Ureter (tissue), 1 donor: ENCODE data around the gene PREB. TPM values are rescaled to one million over a fixed set of nuclear protein-coding genes. Genes with fewer than 3 reads are reported as not detected.

ENCODE experiments used
- DNase-seq: peaks from one replicate; pipeline ENCODE4 v3.0.0-alpha.2; 2020; ENCODE audit warnings: low spot score
- total RNA-seq: library from RNA; stranded (reverse); gene quantifications from one replicate; pipeline ENCODE4 v1.2.4, GENCODE V29; 2023
- donor health status: DM: yes; HTN: yes; CAD: no.

The PREB gene
- total RNA-seq, 1 donor from 2014 or later = 45.6 TPM

DNA sequence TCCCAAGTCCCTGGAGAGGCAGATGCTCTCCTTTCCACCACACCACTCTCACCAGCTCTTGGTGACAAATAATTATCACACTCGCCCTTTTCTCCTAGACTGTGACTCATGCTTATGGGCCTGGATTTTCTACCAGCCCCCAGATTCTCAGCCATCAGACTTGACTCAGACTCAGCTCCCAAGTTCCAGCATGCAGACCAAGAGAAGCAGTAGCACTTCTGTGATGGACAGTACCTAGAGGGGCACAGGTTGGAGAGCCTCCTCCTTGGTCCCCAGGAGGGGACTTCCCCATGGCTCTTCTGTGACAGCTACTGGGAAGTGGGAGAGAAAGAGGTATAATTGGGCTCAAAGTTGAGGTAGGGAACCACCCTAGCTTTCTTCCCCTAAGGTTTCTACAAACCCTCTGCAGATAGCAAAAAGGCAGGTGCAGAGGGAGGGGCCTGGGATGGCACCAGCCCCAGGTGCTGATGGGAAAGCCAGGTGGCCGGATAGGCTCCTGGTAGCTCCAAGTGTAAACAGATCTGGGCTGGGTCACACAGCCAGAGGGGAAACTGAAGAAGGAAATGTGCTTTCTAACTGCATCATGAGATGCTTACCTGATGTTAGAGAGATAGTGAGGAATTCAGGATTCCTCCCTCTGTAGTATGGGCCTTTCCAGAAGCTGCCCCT, 18.5 kb upstream of the PREB start:
- no peak for DNase-seq

DNA sequence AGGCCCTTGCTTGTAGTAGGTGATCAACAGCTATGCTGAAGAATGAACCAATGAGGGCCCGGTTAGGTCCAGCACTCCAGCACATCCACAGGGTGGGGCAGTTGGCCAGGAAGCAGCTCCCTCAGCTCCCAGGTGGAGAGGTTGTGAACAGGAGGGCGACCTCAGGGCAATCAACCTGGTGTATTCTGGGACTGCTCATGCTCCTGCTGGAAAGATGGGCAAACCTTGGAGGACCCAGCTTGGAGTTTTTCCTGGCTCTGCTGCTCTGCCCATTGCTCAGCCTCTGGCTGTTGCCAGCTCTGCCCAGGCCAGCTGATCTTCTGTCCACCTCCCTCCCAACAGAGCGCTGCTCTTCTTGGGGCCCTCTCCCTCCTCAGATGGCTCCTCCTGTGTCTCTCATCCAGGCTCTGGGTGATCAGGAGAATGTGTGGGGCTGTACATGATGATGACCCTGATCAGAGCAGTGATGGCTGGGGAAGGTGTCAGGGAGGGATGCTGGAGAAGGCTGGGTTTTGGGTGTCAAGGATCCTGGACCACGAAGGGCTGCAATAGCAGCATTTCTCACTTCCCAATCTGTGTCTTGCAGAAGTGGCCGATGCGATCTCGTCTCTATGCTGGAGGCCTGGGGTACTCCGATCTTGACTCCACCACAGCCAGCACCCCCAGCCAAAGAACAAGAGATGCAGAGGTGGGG, 17.8 kb upstream of the PREB start:
- no peak for DNase-seq

DNA sequence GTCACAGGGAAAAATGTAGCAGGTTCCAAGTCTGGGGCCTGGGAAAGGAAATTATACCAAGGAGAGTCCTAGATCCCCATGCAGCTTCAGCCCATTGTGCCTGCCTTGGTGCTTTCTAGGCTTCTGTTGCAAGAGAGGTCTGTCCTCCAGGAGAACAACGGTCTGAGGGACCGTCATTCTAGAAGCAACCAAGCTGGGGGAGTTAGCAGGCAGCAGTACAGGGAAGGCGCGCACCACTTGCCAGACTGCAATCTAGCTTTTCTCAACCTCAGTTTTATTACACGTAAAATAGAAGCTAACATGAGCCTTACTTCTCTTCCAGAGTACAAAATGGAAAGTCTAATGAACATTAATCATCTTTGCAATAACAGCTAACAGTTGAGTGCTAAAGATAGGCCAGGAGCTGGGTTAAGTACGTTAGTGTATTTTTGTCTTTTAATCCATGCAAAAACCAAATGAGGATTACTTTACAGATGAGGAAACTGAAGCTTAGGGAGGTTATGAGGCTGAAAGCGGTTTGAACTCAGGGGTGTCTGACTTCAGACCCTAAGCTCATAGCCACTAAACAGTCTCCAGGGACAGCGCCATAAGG, 16.3 kb upstream of the PREB start:
- no peak for DNase-seq

DNA sequence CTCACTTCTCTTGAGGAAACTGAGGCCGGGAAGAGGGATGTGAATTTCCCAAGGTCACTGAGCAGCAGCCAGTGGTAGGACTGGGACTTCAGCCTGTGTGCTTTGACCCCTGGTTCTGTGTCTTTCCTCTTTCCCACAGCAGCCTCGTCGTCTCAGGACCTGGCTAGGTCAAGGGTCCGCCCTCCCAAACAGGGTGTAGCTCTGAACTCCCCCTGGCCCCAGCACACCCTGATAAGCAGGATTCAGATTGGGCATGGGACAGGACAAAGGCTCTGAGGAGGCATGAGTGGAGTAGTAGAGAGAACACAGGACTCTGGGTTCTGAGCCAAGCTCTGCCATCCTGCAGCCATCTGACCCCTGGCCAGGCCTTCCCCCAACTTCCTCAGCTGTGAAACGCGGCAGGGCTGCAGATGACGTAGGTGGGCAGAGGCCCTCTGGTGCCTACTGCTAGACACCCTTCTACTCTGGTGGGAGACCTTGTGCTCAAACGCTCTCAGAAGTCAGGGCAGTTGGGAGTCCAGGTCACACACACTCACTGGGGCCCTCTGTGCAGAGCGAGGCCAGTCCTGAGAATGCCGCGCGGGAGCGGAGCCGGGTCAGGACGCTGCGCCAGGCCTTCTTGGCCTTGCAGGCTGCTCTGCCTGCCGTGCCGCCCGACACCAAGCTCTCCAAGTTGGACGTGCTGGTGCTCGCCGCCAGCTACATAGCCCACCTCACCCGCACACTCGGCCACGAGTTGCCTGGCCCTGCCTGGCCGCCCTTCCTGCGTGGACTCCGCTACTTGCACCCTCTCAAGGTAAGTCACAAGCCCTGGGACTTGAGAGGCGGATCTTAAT, 15.4 kb upstream of the PREB start:
- no peak for DNase-seq

DNA sequence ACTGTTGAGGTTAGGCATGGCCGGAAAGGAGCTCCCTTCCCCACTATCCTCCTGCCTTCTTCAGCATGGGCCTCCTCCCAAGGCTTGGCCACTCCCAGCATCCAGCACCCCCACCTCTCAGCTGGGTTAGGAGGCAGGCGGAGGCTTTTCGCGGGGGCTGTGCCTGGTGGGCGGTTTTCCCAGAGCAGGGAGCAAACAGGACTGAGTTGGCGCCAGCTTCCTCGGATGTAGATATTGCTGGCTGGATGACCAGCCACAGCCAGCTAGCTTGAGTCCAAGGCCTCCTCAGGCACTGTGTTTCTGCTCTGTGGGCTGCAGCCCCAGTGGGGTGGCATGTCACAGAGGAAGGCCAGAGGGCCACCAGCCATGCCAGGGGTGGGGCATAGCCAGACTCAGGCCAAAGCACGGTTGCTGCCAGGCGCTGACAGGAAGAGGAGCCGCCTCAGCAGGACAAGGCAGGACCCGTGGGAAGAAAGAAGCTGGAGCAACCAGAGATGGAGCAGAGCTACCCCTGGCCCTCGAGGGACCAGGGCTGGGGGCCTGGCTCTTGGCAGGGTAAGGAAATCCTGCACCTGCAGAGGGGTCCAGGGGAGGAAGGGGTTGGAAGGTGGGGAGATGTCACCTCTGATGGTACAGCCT, 14.5 kb upstream of the PREB start, which contains the start of gene TCF23:
Gene TCF23, plus strand, starts transcription at position 204 of the 639 bp plus-strand sequence. Its CDS starts 130 bp downstream, at position 334.
- DNase-seq = no peak

DNA sequence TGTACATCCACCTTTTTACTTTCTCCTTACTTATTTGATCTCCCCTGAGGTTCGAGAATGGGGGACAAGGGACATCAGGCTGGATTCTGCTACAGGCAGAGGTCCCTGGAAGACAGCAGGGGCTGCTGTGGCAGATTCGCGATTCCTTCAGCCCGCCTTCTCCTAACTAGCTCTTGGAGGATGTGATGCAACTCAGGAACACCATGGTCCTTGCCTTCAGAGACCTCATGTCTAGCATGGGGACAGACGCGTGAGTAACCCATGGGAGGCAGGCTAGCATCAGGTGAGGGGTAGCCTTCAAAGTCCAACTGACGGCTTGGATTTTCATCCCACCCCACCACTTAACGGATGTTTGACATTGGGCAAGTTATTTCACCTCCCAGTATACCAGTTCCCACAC, 13.5 kb upstream of the PREB start:
- DNase-seq = no peak

DNA sequence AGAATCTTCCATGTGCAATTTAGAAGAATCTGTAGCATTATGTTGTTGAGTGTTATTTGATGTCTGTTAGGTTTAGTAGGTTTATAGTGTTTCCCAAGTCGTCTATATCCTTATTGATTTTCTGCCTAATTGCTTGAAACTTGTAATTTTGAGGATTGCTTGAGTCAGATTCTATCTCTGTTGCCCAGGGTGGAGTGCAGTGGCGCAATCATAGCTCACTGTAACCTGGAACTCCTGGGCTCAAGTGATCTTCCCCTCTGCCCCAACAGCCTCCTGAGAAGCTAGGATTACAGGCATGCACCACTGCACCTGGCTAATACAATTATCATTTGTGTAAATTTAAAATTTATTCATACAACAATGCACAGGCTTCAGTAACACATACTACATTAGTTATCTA, 11.2 kb upstream of the PREB start:
- no peak for DNase-seq

DNA sequence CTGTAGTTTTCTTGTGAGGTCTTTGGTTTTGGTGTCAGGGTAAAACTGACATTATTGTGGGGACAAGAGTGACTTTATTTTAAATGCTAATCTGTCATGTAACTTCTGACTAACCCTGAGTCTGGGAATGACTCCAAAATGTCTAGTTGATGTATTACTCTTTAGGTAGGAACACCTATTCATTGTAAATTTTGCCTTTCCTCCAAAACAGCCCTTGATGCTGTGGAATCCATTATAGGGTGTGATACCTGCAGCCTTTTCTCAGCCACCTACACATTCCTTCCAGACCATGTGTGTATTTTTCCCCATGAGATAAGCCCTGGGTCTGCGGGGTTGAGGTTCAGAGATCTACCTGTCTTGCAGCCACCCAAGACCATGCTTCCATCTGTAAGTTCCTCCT, 8.8 kb upstream of the PREB start:
- no peak for DNase-seq

DNA sequence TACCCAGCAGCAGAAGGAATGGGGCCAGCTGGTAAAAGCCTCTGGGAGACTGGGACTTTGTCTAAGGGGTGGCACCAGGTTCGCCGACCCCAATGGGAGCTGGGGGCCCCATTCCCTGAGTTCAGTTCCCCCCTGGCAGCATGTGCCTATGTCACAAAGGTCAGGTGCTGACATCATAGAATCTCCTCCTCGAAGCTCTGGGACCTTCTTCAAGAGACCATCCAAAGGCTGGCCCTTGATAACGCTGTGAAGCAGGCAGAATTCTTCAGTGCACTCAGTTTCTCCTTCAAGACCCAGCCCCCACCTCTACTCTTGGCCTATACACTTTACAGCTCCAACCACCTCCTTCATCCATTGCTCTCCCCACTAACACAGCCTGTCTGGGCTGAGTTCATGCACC, 4.9 kb upstream of the PREB start, which contains the start of gene PRR30:
Gene PRR30, minus strand, starts transcription at position 101 of the 400 bp plus-strand sequence. CDS start 1,081 bp downstream, outside the sequence.
- DNase-seq = no peak

DNA sequence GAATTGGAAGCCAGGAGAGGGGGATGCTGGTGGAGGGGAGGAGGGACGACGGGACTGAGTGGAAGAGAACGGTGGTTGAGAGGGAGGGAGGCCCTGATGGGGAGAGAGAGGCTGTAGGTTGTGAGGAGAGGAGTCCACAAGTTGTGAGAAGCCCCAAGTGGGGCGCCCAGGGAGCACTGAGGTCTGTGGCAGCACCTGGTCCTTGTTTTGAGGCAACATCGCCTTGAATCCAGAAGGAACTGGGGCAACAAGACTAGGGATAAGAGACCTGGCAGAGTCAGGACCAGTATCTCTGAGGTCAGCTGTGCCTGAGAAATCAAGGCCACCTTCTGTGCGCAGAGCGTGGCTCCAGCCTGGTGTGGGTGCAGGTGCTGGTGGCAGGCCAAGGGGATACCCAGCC, 3.7 kb upstream of the PREB start:
- no peak for DNase-seq

DNA sequence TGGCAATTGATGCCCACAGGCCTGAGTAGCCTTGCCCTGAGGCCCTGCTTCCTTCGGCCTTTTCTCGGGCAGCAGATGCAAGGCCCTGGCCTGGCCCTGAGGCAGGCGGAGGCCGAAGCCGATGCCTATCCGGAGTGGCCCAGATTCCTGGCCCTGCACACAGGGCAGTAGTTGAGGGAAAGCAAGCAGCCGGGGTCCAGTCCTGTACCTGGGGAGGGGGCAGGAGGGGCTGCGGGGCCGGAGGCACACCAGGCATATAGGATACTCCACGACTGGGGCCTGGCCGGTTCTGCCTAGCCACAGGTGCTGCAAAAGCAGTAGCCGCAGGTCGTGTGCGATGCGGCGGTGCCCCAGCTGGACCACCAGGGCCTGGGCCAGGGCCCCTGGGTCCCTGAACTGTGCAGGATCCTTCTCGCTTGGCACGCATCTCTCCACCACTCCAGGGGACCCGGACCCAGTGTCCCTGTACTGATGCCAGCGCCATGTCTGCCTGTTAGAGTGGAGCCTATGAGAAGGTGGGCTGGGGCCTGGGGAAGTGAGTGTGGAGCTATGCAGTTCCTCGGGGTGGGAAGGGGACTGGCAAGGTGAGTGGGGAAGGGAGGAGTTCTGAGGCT, 3.0 kb upstream of the PREB start:
- DNase-seq = no peak

DNA sequence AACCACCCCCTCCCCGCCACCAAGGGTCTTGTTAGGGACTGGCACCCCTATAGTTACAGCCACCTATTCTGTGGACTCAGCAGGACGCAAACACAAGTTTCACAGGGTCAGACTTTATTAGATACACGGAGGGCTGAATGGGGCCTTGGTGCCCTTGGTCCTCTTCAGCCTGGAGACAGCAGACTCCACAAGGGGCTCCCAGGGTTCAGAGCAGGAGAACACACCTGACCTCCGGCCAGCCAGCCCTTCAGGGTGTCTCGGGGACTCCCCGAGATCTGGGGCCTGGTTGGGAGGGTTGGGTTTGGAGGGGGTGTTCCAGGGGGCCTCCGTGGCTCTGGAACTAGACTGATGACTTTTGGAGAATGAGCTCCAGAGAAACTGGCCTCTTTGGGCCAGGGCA, 2.3 kb upstream of the PREB start:
- DNase-seq = no peak

DNA sequence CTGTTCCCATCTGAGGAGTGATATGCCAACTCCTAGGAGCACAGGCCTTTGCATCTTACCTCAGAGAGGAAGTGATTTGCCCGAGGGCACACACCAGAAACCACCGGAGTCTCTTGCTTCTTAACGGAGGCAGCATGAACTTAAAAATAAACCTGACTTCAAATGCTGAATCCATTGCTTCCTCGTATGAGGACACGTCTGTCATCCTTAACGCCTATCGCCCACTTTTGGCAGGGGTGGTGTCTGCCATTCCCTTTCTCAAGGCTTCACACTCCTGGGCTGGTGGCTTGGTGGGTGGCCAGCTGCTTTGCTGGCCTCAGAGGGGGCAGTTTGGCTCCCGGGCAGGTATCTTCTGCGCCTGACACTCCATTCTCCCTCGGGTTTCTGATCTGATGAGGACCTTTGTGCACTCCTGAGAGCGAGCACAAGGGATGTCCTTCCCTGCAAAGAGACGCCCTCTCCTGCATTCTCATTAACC, 1.1 kb upstream of the PREB start:
- DNase-seq = no peak

DNA sequence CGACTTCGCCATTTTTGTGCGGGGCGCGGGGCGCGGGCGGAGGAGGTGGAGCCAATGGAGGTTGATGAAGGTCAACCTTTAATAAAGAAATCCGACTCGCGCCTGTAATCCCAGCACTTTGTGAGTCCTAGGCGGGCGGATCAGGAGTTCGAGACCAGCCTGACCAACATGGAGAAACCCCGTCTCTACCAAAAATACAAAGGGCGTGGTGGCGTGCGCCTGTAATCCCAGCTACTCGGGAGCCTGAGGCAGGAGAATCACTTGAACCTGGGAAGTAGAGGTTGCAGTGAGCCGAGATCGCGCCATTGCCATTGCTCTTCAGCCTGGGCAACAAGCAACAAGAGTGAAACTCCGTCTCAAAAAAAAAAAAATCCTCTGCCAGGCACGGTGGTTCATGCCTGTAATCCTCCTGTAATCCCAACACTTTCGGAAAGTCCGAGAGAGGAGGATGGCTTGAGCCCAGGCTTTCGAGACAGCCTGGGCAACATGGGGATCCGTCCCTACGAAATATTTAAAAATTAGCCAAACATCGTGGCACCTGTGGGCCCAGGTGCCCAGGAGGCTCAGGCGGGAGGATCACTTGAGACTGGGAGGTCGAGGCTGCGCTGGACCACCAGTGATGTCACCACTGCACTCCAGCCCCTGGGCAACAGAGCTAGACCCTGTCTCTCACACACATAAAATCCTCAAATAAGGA, 493 bp upstream of the PREB start:
- no peak for DNase-seq

DNA sequence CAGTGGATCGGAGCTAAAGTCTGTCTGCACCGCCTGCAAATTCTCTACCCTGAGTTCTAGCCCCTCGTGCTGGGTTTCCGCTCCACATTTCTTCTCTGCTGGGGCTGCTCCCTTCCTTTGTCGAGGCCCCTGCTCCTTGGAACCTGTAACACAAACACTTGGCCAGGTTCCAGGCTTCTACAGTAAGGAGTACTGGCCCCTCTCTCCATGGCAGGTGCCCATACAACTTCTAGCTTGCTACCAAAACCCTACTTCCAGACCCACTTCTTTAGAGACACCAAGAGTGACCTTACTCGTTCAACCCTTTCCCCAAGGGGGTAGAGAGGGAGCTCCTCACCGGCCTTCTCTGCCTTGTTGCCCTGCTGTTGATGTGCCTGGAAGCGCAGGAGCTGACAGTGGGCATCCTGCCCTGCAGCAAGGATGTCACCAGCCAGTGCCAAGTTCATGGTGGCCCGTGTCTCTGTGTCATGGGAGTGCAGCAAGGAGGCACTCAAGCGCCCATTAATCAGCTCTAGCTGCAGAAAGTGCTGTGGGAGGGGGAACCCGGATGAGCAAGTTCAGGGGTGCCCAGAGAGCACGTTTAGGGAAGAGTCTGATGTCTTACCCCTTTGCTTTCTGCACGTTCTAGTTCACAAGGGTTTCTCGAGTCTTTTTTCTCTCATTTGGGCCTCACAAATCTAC, 1.1 kb downstream of the PREB start:
- no peak for DNase-seq

DNA sequence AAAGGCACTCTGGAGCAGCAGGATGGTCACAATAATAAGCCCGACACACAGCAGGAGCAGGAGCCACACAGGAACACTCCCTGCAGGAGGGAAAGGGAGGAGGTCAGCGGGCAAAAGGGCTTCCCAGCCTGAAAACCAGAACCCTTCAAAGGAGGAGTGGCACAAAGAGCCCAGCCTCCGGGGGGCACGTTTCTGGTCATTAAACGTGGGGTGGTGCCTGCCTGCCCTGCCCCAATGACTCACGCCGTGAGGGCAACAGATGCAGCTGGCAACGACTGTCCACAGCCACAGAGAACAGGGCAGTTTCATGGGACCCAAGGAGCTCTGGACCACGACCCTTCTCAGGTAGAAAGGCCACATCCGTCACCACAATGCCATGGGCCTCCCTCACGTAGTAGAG, 3.0 kb downstream of the PREB start:
- DNase-seq = no peak

DNA sequence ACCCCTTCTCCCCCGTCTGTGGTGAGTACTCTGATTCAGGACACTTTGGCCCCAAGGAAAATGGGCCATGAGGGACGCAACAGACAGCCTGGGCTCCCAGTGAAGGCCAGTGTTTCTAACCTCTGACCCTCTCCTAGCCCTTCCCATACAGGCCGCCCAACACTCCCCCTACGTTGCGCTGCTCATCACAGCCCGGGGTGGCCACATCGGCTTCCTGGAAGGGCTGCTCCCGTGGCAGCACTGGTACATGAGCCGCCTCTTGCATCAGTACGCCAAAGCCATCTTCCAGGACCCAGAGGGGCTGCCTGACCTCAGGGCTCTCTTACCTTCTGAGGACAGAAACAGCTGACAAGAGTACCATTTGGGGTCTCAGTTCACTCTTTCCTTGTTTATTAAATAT, 4.0 kb downstream of the PREB start:
- DNase-seq = no peak

DNA sequence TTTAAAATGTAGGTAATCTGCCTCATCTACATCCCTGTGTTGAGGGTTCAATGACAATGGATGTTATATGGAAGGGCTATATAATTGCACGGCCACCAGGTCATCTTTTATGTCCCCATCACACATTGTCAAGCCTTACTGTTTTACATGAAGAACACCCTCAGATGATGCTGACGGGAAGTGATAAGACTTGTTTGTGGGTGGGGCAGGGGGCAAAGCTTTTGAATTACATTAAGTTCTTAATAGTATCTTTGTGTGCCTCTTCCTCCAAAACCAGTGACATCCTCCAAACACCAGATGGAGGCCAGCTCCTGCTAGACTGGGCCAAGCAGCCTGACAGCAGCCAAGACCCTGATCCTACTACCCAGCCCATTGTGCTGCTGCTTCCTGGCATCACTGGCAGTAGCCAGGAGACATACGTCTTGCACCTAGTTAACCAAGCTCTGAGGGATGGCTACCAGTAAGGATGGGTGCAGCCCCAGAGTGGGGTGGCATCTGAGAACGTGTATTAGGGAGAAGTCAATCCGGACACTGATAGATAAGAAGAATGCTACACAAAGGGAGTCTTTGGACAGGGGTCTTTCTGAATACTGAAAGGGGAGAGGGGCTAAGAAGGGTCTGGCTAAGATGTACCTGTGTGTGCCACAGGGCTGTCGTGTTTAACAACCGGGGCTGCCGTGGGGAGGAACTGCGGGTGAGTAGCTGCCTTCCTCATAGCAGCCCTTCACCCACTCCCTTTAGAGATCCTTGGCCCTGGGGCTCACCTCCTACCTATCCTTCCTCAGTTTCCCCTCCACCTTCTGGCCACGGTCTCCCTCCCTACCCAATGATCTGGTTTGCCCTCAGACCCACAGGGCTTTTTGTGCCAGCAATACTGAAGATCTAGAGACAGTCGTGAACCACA, 5.5 kb downstream of the PREB start:
- DNase-seq = no peak
